Loucy (cell line): ENCODE measurements around the gene TOM1L1.

Experiments used
- H2AFZ ChIP-seq: fragments of 200-600 bp; sonication (generic); 2 replicates; pipeline ENCODE4 v1.6.0; 2016; ENCODE audit warnings: antibody characterized with exemption, mild to moderate bottlenecking, low read length, moderate library complexity
- H3F3A ChIP-seq: fragments of 200-600 bp; 2 replicates; pipeline ENCODE4 v1.6.0; 2016; ENCODE audit warnings: antibody characterized with exemption, low read depth, mild to moderate bottlenecking
- H3K27me3 ChIP-seq: fragments of 200-600 bp; sonication (generic); 2 replicates; pipeline ENCODE4 v1.6.1; 2014; ENCODE audit warnings: low read length, mild to moderate bottlenecking; ENCODE audit not compliant: insufficient read depth, poor library complexity, severe bottlenecking
- H3K36me3 ChIP-seq: fragments of 200-600 bp; sonication (generic); 2 replicates; pipeline ENCODE4 v1.6.1; 2016; ENCODE audit warnings: low read length; ENCODE audit not compliant: insufficient read depth
- H3K4me1 ChIP-seq: fragments of 200-600 bp; sonication (generic); 2 replicates; pipeline ENCODE4 v1.5.1; 2014; ENCODE audit warnings: low read length, mild to moderate bottlenecking; ENCODE audit not compliant: insufficient read depth, poor library complexity, severe bottlenecking
- H3K4me2 ChIP-seq: fragments of 200-600 bp; sonication (generic); 2 replicates; pipeline ENCODE4 v1.6.0; 2014; ENCODE audit warnings: antibody characterized with exemption, low read length, low read depth, mild to moderate bottlenecking; ENCODE audit not compliant: poor library complexity, severe bottlenecking
- H3K4me3 ChIP-seq: fragments of 200-600 bp; sonication (generic); 2 replicates; pipeline ENCODE4 v1.5.1; 2014; ENCODE audit warnings: low read length, mild to moderate bottlenecking, mixed read lengths; ENCODE audit not compliant: poor library complexity, severe bottlenecking
- H3K79me2 ChIP-seq: fragments of 200-600 bp; sonication (generic); 2 replicates; pipeline ENCODE4 v1.6.1; 2014; ENCODE audit warnings: low read length; ENCODE audit not compliant: insufficient read depth
- H3K9ac ChIP-seq: fragments of 200-600 bp; sonication (generic); 2 replicates; pipeline ENCODE4 v1.6.0; 2014; ENCODE audit warnings: mild to moderate bottlenecking, low read depth, low read length, moderate library complexity; ENCODE audit not compliant: poor library complexity, severe bottlenecking
- H3K9me2 ChIP-seq: fragments of 200-600 bp; sonication (generic); replicated peaks from 2 replicates; pipeline ENCODE4 v1.6.1; 2016; ENCODE audit warnings: low read depth, low read length, mixed read lengths
- H3K9me3 ChIP-seq: fragments of 200-600 bp; sonication (generic); 2 replicates; pipeline ENCODE4 v1.6.1; 2014; ENCODE audit warnings: mild to moderate bottlenecking, antibody characterized with exemption, low read length, low read depth; ENCODE audit not compliant: insufficient read depth
- H4K20me1 ChIP-seq: fragments of 200-600 bp; sonication (generic); 2 replicates; pipeline ENCODE4 v1.6.0; 2014; ENCODE audit warnings: antibody characterized with exemption, low read length, mild to moderate bottlenecking; ENCODE audit not compliant: insufficient read depth, poor library complexity, severe bottlenecking
- CTCF ChIP-seq: fragments of 200-600 bp; sonication (generic); conservative IDR thresholded peaks from 2 replicates; pipeline ENCODE4 v1.5.1; 2014; ENCODE audit warnings: mild to moderate bottlenecking, antibody characterized with exemption, low read length
- EZH2phosphoT487 ChIP-seq: fragments of 200-600 bp; IDR thresholded peaks from 2 replicates; pipeline ENCODE4 v1.6.1; 2018; ENCODE audit warnings: antibody characterized with exemption, mild to moderate bottlenecking, moderate library complexity, borderline replicate concordance

Gene TOM1L1

GRCh38 chr17:54941285-54941684 lies 40.6 kb downstream of the TOM1L1 start:
- H3K4me1 ChIP-seq = peaks cover 19% of the 10 kb centered on the region
- no peaks in the 10 kb centered on the region for H3K79me2 ChIP-seq
- H3K9me2 ChIP-seq = no peaks in the 10 kb centered on the region
- no peak for TF ChIP-seq CTCF
- TF ChIP-seq EZH2phosphoT487 = no peak
- no peak overlapping the region for H2AFZ ChIP-seq
- no peaks in the 10 kb centered on the region for H3F3A ChIP-seq
- no peak overlapping the region for H3K4me2 ChIP-seq
- H3K9me3 ChIP-seq = no peaks in the 10 kb centered on the region
- H4K20me1 ChIP-seq = no peaks in the 10 kb centered on the region
- no peak overlapping the region for H3K4me3 ChIP-seq
- H3K27me3 ChIP-seq = no peaks in the 10 kb centered on the region
- no peak overlapping the region for H3K9ac ChIP-seq
- no peaks in the 10 kb centered on the region for H3K36me3 ChIP-seq

- peaks cover 46% of the 10 kb centered on the region for H3K4me1 ChIP-seq
- no peaks in the 10 kb centered on the region for H3K27me3 ChIP-seq
- H3K4me2 ChIP-seq = peak overlapping the region; percentile 68
- H3K9me2 ChIP-seq = no peaks in the 10 kb centered on the region
- no peaks in the 10 kb centered on the region for H3F3A ChIP-seq
- no peaks in the 10 kb centered on the region for H3K79me2 ChIP-seq
- 0 out of 2 replicates have a peak overlapping the region, but pooled peaks have one; percentile 14 for H2AFZ ChIP-seq
- H3K9me3 ChIP-seq = no peaks in the 10 kb centered on the region
- TF ChIP-seq EZH2phosphoT487 (no peak), CTCF (no peak)
- no peaks in the 10 kb centered on the region for H4K20me1 ChIP-seq
- H3K9ac ChIP-seq = no peak overlapping the region
- peak overlapping the region; percentile 42 for H3K4me3 ChIP-seq
- H3K36me3 ChIP-seq = no peaks in the 10 kb centered on the region
Observed at GRCh38 chr17:54944796-54945195, 44.1 kb downstream of the TOM1L1 start.

- Histone ChIP-seq H3F3A (no peaks in the 10 kb centered on the region), H3K36me3 (no peaks in the 10 kb centered on the region), H3K4me1 (peaks cover 46% of the 10 kb centered on the region), H3K9ac (no peak overlapping the region), H3K9me2 (no peaks in the 10 kb centered on the region), H3K79me2 (no peaks in the 10 kb centered on the region), H3K4me3 (peak overlapping the region; percentile 42), H3K27me3 (no peaks in the 10 kb centered on the region), H3K9me3 (no peaks in the 10 kb centered on the region), H3K4me2 (peak overlapping the region; percentile 68), H2AFZ (no peak overlapping the region), H4K20me1 (no peaks in the 10 kb centered on the region)
- TF ChIP-seq CTCF (no peak), EZH2phosphoT487 (no peak)
Observed at GRCh38 chr17:54945231-54945630, 44.6 kb downstream of the TOM1L1 start.
